Measurements from ENCODE around the gene SLC1A2.

DNA sequence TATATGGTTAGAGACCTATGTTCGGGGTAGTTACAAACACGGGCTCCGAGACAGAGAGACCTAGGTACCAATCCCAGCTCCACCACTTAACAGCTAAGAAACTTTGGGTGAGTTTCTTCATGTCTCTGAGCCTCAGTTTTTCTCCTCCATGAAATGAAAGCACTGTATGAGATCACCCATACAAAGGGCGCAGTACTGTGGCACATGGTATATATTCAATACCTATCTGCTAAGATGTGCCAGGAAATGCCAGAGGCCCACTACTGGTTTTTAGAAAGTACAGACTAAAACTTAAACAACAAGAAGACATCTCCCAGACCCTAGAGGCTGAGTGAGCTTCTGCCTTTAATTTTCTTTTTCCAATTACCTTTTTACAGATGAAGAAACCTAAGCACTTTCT lies 69.5 kb downstream of the SLC1A2 start:
- TF ChIP-seq FOXM1 (IDR thresholded peaks at IDR 0.05; ENCODE audit: borderline replicate concordance) (no peak), BHLHE40 (IDR thresholded peaks at IDR 0.05; ENCODE audit: borderline replicate concordance) (no peak), SP1 (IDR thresholded peaks at IDR 0.05) (no peak), HDGF (IDR thresholded peaks at IDR 0.05; ENCODE audit: borderline replicate concordance) (no peak), LEF1 (IDR thresholded peaks at IDR 0.05; ENCODE audit: borderline replicate concordance) (no peak), CTBP1 (IDR thresholded peaks at IDR 0.05; ENCODE audit: borderline replicate concordance) (no peak), ARNT (IDR thresholded peaks at IDR 0.05) (no peak), SUZ12 (IDR thresholded peaks at IDR 0.05) (no peak), NFRKB (IDR thresholded peaks at IDR 0.05) (no peak), FOXA1 (IDR thresholded peaks at IDR 0.05) (no peak), ELF4 (IDR thresholded peaks at IDR 0.05) (no peak), FOXK2 (IDR thresholded peaks at IDR 0.05) (no peak)
- TF ChIP-seq, protein P1, sequence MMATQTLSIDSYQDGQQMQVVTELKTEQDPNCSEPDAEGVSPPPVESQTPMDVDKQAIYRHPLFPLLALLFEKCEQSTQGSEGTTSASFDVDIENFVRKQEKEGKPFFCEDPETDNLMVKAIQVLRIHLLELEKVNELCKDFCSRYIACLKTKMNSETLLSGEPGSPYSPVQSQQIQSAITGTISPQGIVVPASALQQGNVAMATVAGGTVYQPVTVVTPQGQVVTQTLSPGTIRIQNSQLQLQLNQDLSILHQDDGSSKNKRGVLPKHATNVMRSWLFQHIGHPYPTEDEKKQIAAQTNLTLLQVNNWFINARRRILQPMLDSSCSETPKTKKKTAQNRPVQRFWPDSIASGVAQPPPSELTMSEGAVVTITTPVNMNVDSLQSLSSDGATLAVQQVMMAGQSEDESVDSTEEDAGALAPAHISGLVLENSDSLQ (IDR thresholded peaks at IDR 0.05) = no peak

All from HEK293T (cell line).